Smooth muscle cell (in vitro differentiated cells): ENCODE results near the gene CELF4. TPM values are rescaled to one million over a fixed set of nuclear protein-coding genes. Genes with fewer than 3 reads are reported as not detected.

Source experiments
- DNase-seq: peaks from one replicate; lab custom pipeline; 2025; ENCODE audit not compliant: unreplicated experiment; lab: John Stamatoyannopoulos, UW
- H2AFZ ChIP-seq: fragments of 200-600 bp; sonication (generic); 2 replicates; pipeline ENCODE4 v1.6.0; 2016; ENCODE audit warnings: antibody characterized with exemption, low read depth, mild to moderate bottlenecking
- H3F3A ChIP-seq: fragments of 200-600 bp; sonication (generic); 2 replicates; pipeline ENCODE4 v1.6.0; 2017; ENCODE audit warnings: antibody characterized with exemption, low read depth
- H3K27ac ChIP-seq: fragments of 200-600 bp; sonication (generic); 2 replicates; pipeline ENCODE4 v1.5.1; 2016; ENCODE audit warnings: low read depth, mild to moderate bottlenecking
- H3K27me3 ChIP-seq: fragments of 200-600 bp; sonication (generic); 2 replicates; pipeline ENCODE4 v1.6.1; 2016; ENCODE audit warnings: low read depth, mild to moderate bottlenecking
- H3K36me3 ChIP-seq: fragments of 200-600 bp; sonication (generic); 2 replicates; pipeline ENCODE4 v1.5.1; 2016; ENCODE audit warnings: low read depth
- H3K4me1 ChIP-seq: fragments of 200-600 bp; sonication (generic); 2 replicates; pipeline ENCODE4 v1.5.1; 2016; ENCODE audit warnings: low read depth
- H3K4me2 ChIP-seq: fragments of 200-600 bp; sonication (generic); 2 replicates; pipeline ENCODE4 v1.6.0; 2016; ENCODE audit warnings: mild to moderate bottlenecking
- H3K4me3 ChIP-seq: fragments of 200-600 bp; sonication (generic); 2 replicates; pipeline ENCODE4 v1.5.1; 2016; ENCODE audit warnings: mild to moderate bottlenecking
- H3K79me2 ChIP-seq: fragments of 200-600 bp; sonication (generic); 2 replicates; pipeline ENCODE4 v1.6.0; 2016; ENCODE audit warnings: low read depth, mild to moderate bottlenecking
- H3K9ac ChIP-seq: fragments of 200-600 bp; sonication (generic); 2 replicates; pipeline ENCODE4 v1.6.0; 2016; ENCODE audit warnings: low read depth
- H3K9me3 ChIP-seq: fragments of 200-600 bp; sonication (generic); replicated peaks from 2 replicates; pipeline ENCODE4 v1.5.1; 2016; ENCODE audit warnings: low read depth
- H4K20me1 ChIP-seq: fragments of 200-600 bp; sonication (generic); 2 replicates; pipeline ENCODE4 v1.6.0; 2016; ENCODE audit warnings: low read depth
- WGBS: methylation state at CpG from one replicate; pipeline ENCODE4 v1.1.7; 2016; ENCODE audit warnings: low lambda C conversion rate; 5-methylcytosine and 5-hydroxymethylcytosine counted together
- polyA plus RNA-seq: library from polyadenylated mRNA; unstranded; fragments of >200 nt; fragmentation: Nextera tagmentation; extraction: Ambion mirVana; gene quantifications from 2 replicates; pipeline ENCODE4 v1.2.1, GENCODE V29; 2016
- total RNA-seq: library from RNA; depleted of rRNA; stranded (reverse); fragments of >200 nt; gene quantifications from 2 replicates; pipeline ENCODE4 v1.2.3, GENCODE V29; 2014
- TF ChIP-seq, protein P1 (sequence below): fragments of 200-600 bp; sonication (generic); IDR thresholded peaks from 2 replicates; pipeline ENCODE4 v1.5.1; 2017; ENCODE audit warnings: borderline replicate concordance, mild to moderate bottlenecking, antibody characterized with exemption; ENCODE audit not compliant: insufficient read depth, poor library complexity, severe bottlenecking

The CELF4 gene
- total and polyA plus RNA-seq, 2 experiments from 2014 or later, result 0.40 TPM; not detected in 1

- TF ChIP-seq, protein P1, sequence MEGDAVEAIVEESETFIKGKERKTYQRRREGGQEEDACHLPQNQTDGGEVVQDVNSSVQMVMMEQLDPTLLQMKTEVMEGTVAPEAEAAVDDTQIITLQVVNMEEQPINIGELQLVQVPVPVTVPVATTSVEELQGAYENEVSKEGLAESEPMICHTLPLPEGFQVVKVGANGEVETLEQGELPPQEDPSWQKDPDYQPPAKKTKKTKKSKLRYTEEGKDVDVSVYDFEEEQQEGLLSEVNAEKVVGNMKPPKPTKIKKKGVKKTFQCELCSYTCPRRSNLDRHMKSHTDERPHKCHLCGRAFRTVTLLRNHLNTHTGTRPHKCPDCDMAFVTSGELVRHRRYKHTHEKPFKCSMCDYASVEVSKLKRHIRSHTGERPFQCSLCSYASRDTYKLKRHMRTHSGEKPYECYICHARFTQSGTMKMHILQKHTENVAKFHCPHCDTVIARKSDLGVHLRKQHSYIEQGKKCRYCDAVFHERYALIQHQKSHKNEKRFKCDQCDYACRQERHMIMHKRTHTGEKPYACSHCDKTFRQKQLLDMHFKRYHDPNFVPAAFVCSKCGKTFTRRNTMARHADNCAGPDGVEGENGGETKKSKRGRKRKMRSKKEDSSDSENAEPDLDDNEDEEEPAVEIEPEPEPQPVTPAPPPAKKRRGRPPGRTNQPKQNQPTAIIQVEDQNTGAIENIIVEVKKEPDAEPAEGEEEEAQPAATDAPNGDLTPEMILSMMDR, result no peak
- H3K79me2 ChIP-seq, result no peaks in the 10 kb centered on the region
- H3K9ac ChIP-seq, result no peak overlapping the region
- H3K27me3 ChIP-seq, result peaks cover 24% of the 10 kb centered on the region
- no peak overlapping the region for H3K4me3 ChIP-seq
- H3K27ac ChIP-seq, result no peak overlapping the region
- 61% methylated on average over 17 of the region's 17 CpGs for WGBS
- H3F3A ChIP-seq, result no peaks in the 10 kb centered on the region
- no peaks in the 10 kb centered on the region for H3K36me3 ChIP-seq
- no peaks in the 10 kb centered on the region for H4K20me1 ChIP-seq
- no peak overlapping the region for H3K4me2 ChIP-seq
- no peak overlapping the region for H2AFZ ChIP-seq
- H3K4me1 ChIP-seq, result no peaks in the 10 kb centered on the region
- no peaks in the 10 kb centered on the region for H3K9me3 ChIP-seq
- no peak for DNase-seq
These were observed 181.6 kb downstream of the CELF4 start for GRCh38 chr18:37383846-37384595.

DNA sequence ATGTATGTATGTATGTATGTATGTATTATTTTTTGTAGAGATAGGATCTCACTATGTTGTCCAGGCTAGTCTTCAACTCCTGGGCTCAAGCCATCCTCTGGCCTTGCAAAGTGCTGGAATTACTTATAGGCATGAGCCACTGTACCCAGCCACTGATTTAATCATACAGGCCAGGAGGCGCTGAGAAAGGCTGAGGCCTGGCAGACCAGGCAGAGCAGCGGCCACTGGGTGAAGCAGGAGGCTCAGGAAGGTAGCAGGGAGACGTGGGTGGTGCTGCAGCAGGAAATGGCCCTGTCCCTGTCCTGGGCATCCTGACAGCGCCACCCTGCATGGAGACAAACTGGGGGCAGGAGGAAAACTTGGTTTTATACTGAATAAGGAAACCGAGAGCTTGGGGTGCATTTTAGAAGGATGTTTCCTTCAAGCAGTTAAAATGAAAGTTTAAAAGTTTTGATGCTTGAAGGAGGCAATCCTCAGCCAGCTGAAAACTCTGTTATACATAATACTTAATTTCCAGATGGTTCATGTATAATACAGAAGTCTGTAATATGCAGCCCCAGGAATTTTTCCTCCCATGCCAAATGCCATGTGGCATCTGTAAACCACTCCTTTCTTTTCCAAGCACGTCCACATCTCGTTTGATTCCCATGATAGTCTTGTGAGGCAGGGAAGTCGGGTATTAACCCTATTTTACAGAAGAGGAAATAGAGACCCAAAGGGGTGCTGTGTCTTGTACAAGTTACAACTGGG lies 182.4 kb downstream of the CELF4 start:
- Histone ChIP-seq H2AFZ (no peak overlapping the region), H3F3A (no peaks in the 10 kb centered on the region), H3K27ac (no peak overlapping the region), H3K27me3 (peaks cover 29% of the 10 kb centered on the region), H4K20me1 (no peaks in the 10 kb centered on the region), H3K4me1 (no peaks in the 10 kb centered on the region), H3K9me3 (no peaks in the 10 kb centered on the region), H3K4me3 (no peak overlapping the region), H3K9ac (no peak overlapping the region), H3K79me2 (no peaks in the 10 kb centered on the region), H3K4me2 (no peak overlapping the region), H3K36me3 (no peaks in the 10 kb centered on the region)
- TF ChIP-seq, protein P1, result no peak
- 80% methylated on average over 8 of the region's 8 CpGs for WGBS
- DNase-seq, result no peak

DNA sequence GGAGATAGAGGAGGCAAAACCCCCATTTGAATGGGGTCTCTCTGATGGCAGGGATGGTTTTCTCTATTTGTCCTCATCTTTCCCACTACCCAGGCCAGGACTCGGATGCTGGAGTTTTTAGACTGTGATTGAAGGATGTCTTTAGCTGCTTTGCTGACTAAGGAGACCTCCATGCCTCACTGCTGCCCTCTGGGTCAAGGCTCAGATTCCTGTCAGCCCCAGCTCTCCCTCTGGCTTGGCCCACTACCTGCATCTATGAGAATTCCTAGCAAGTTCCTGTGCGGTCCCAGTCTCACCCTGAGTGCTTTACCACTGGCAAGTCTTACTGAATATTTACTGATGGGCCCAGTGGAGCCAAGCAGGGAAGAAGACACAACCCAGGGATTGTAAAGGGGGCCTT lies 184.0 kb downstream of the CELF4 start:
- no peak for DNase-seq
- Histone ChIP-seq H4K20me1 (no peaks in the 10 kb centered on the region), H3K36me3 (no peaks in the 10 kb centered on the region), H3K4me3 (no peak overlapping the region), H3K4me1 (no peaks in the 10 kb centered on the region), H3K27ac (no peak overlapping the region), H3K27me3 (peaks cover 40% of the 10 kb centered on the region), H2AFZ (no peak overlapping the region), H3F3A (no peaks in the 10 kb centered on the region), H3K4me2 (no peak overlapping the region), H3K9ac (no peak overlapping the region), H3K79me2 (no peaks in the 10 kb centered on the region), H3K9me3 (no peaks in the 10 kb centered on the region)
- WGBS, result 68% methylated on average over 2 of the region's 2 CpGs
- TF ChIP-seq, protein P1, result no peak
